Mammary epithelial cell (primary cell): ENCODE measurements around the gene SLC12A8.

Experiments used
- EZH2 ChIP-seq: IDR thresholded peaks from 2 replicates; pipeline ENCODE4 v1.6.1; 2012; ENCODE audit warnings: low read length, inconsistent platforms, borderline replicate concordance
- TF ChIP-seq, protein P1 (sequence below), 2 donors: IDR thresholded peaks in 1 of 2; conservative IDR thresholded peaks in 1 of 2; 2 replicates each; pipeline ENCODE4 v1.5.1; 2011 to 2012; ENCODE audit warnings: inconsistent platforms in 2 of 2, low read length in 2 of 2, mild to moderate bottlenecking in 2 of 2, control low read depth in 1 of 2, low read depth in 1 of 2; ENCODE audit not compliant: insufficient read depth in 1 of 2; ENCODE audit errors: extremely low read depth in 1 of 2

GRCh38 chr3:125145751-125146475 is 66.6 kb downstream of the SLC12A8 start:
- TF ChIP-seq, protein P1, sequence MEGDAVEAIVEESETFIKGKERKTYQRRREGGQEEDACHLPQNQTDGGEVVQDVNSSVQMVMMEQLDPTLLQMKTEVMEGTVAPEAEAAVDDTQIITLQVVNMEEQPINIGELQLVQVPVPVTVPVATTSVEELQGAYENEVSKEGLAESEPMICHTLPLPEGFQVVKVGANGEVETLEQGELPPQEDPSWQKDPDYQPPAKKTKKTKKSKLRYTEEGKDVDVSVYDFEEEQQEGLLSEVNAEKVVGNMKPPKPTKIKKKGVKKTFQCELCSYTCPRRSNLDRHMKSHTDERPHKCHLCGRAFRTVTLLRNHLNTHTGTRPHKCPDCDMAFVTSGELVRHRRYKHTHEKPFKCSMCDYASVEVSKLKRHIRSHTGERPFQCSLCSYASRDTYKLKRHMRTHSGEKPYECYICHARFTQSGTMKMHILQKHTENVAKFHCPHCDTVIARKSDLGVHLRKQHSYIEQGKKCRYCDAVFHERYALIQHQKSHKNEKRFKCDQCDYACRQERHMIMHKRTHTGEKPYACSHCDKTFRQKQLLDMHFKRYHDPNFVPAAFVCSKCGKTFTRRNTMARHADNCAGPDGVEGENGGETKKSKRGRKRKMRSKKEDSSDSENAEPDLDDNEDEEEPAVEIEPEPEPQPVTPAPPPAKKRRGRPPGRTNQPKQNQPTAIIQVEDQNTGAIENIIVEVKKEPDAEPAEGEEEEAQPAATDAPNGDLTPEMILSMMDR (conservative IDR thresholded peaks at IDR 0.05 in 1 of 2, IDR thresholded peaks at IDR 0.05 in 1 of 2; ENCODE audit: extremely low read depth in 1 of 2, insufficient read depth in 1 of 2, low read depth in 1 of 2, low read length in 2 of 2) = no peak
- TF ChIP-seq EZH2 = no peak
